Measurements from ENCODE around the gene C5orf46. TPM values are rescaled to one million over a fixed set of nuclear protein-coding genes. Genes with fewer than 3 reads are reported as not detected.

C5orf46 gene
- total RNA-seq, 1 donor = not detected

- Histone ChIP-seq H3K36me3 (ENCODE audit: insufficient read depth, low read length) (no peaks in the 10 kb centered on the region), H3K27ac (ENCODE audit: low read depth, low read length) (no peak overlapping the region), H4K20me1 (ENCODE audit: insufficient read depth, low read length) (no peaks in the 10 kb centered on the region), H3K79me2 (ENCODE audit: insufficient read depth, low read length) (no peaks in the 10 kb centered on the region), H3K27me3 (ENCODE audit: insufficient read depth, low read length) (no peaks in the 10 kb centered on the region), H2AFZ (ENCODE audit: low read length) (no peak overlapping the region), H3K4me3 (ENCODE audit: insufficient read depth, low read length) (no peak overlapping the region), H3K4me1 (ENCODE audit: insufficient read depth, low read length) (peaks cover 6% of the 10 kb centered on the region), H3K4me2 (ENCODE audit: insufficient read depth, low read length) (no peak overlapping the region), H3K9me3 (ENCODE audit: low read depth, low read length) (no peaks in the 10 kb centered on the region)
- DNase-seq (ENCODE audit: insufficient read length, low spot score, missing footprints) = no peak
- TF ChIP-seq, protein P1, sequence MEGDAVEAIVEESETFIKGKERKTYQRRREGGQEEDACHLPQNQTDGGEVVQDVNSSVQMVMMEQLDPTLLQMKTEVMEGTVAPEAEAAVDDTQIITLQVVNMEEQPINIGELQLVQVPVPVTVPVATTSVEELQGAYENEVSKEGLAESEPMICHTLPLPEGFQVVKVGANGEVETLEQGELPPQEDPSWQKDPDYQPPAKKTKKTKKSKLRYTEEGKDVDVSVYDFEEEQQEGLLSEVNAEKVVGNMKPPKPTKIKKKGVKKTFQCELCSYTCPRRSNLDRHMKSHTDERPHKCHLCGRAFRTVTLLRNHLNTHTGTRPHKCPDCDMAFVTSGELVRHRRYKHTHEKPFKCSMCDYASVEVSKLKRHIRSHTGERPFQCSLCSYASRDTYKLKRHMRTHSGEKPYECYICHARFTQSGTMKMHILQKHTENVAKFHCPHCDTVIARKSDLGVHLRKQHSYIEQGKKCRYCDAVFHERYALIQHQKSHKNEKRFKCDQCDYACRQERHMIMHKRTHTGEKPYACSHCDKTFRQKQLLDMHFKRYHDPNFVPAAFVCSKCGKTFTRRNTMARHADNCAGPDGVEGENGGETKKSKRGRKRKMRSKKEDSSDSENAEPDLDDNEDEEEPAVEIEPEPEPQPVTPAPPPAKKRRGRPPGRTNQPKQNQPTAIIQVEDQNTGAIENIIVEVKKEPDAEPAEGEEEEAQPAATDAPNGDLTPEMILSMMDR (IDR thresholded peaks at IDR 0.05; ENCODE audit: extremely low read depth, low read depth, low read length) = no peak
Observed at GRCh38 chr5:147904110-147904509, 2.2 kb downstream of the C5orf46 start.

- TF ChIP-seq, protein P1 (IDR thresholded peaks at IDR 0.05; ENCODE audit: extremely low read depth, low read depth, low read length) = no peak
- H3K4me2 ChIP-seq (ENCODE audit: insufficient read depth, low read length) = no peak overlapping the region
Observed at GRCh38 chr5:147902609-147903115, 3.7 kb downstream of the C5orf46 start.

GRCh38 chr5:147901599-147902039 is 4.7 kb downstream of the C5orf46 start:
- DNase-seq (ENCODE audit: insufficient read length, low spot score, missing footprints) = no peak
- no peaks in the 10 kb centered on the region for H3K9me3 ChIP-seq (ENCODE audit: low read depth, low read length)
- TF ChIP-seq, protein P1 (IDR thresholded peaks at IDR 0.05; ENCODE audit: extremely low read depth, low read depth, low read length) = no peak
- H3K79me2 ChIP-seq (ENCODE audit: insufficient read depth, low read length) = no peaks in the 10 kb centered on the region
- no peak overlapping the region for H3K4me3 ChIP-seq (ENCODE audit: insufficient read depth, low read length)
- no peaks in the 10 kb centered on the region for H4K20me1 ChIP-seq (ENCODE audit: insufficient read depth, low read length)
- H3K36me3 ChIP-seq (ENCODE audit: insufficient read depth, low read length) = no peaks in the 10 kb centered on the region
- peak overlapping the region; percentile 26 for H3K4me2 ChIP-seq (ENCODE audit: insufficient read depth, low read length)
- peak overlapping the region; percentile 36 for H2AFZ ChIP-seq (ENCODE audit: low read length)
- H3K27me3 ChIP-seq (ENCODE audit: insufficient read depth, low read length) = no peaks in the 10 kb centered on the region
- H3K4me1 ChIP-seq (ENCODE audit: insufficient read depth, low read length) = peaks cover 12% of the 10 kb centered on the region
- H3K27ac ChIP-seq (ENCODE audit: low read depth, low read length) = peak overlapping the region; percentile 69

More at GRCh38 chr5:147902609-147903115, 3.7 kb downstream of the C5orf46 start:
- Histone ChIP-seq H2AFZ (ENCODE audit: low read length) (no peak overlapping the region), H3K4me1 (ENCODE audit: insufficient read depth, low read length) (peaks cover 12% of the 10 kb centered on the region), H3K27ac (ENCODE audit: low read depth, low read length) (no peak overlapping the region), H4K20me1 (ENCODE audit: insufficient read depth, low read length) (no peaks in the 10 kb centered on the region), H3K4me3 (ENCODE audit: insufficient read depth, low read length) (no peak overlapping the region), H3K79me2 (ENCODE audit: insufficient read depth, low read length) (no peaks in the 10 kb centered on the region), H3K9me3 (ENCODE audit: low read depth, low read length) (no peaks in the 10 kb centered on the region), H3K27me3 (ENCODE audit: insufficient read depth, low read length) (no peaks in the 10 kb centered on the region), H3K36me3 (ENCODE audit: insufficient read depth, low read length) (no peaks in the 10 kb centered on the region)
- no peak for DNase-seq (ENCODE audit: insufficient read length, low spot score, missing footprints)

DNA sequence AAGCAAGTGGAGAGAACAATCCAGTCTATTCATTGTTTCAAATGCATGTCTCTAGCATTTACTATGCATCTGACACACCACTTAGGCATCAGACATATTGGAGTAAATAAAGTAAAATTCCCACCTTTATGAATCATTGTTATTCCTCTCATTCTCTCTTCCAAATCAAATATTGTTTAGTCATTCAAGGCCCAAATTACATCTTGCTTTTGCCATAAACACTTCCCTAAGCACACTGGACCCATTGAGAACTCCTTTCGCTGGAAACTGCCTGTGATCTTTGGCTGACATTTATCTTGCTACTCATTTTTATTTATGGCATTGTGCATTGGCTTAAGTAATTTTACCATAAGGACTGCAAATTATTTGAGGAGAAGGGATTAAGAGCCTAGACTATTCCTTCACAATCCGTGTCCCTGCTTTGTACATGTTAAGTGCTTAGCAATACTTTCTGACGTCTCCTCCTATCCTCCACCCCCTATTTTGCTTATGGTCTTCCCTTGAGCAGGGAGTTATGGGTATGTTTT is 7.4 kb downstream of the C5orf46 start:
- no peak overlapping the region for H3K4me3 ChIP-seq (ENCODE audit: insufficient read depth, low read length)
- H3K9me3 ChIP-seq (ENCODE audit: low read depth, low read length) = no peaks in the 10 kb centered on the region
- H4K20me1 ChIP-seq (ENCODE audit: insufficient read depth, low read length) = no peaks in the 10 kb centered on the region
- DNase-seq (ENCODE audit: insufficient read length, low spot score, missing footprints) = no peak
- no peaks in the 10 kb centered on the region for H3K36me3 ChIP-seq (ENCODE audit: insufficient read depth, low read length)
- TF ChIP-seq, protein P1 (IDR thresholded peaks at IDR 0.05; ENCODE audit: extremely low read depth, low read depth, low read length) = no peak
- peak overlapping the region; percentile 19 for H3K4me2 ChIP-seq (ENCODE audit: insufficient read depth, low read length)
- H2AFZ ChIP-seq (ENCODE audit: low read length) = no peak overlapping the region
- H3K79me2 ChIP-seq (ENCODE audit: insufficient read depth, low read length) = no peaks in the 10 kb centered on the region
- H3K27ac ChIP-seq (ENCODE audit: low read depth, low read length) = peak overlapping the region; percentile 51
- H3K4me1 ChIP-seq (ENCODE audit: insufficient read depth, low read length) = peaks cover 8% of the 10 kb centered on the region
- H3K27me3 ChIP-seq (ENCODE audit: insufficient read depth, low read length) = no peaks in the 10 kb centered on the region
